ENCODE results near the gene NONO. TPM values are rescaled to one million over a fixed set of nuclear protein-coding genes. Genes with fewer than 3 reads are reported as not detected.
"Not testable (repeated sequence)": the region's sequence is repeated elsewhere in the genome, so short reads cannot be mapped to it uniquely, and the experiment has no call there.

NONO gene
- total RNA-seq, 1 experiment from 2014 or later: 667 TPM

GRCh38 chrX:71349867-71350266 is 66.4 kb downstream of the NONO start:
- in situ Hi-C loops (cut with HindIII; ENCODE audit: low sequenced_read_pairs): not testable (repeated sequence)

More at GRCh38 chrX:71349867-71350266, 66.4 kb downstream of the NONO start:
- not testable (repeated sequence) for DNase-seq (ENCODE audit: low spot score)

Other genes with a start within 250 kb of the NONO start
- gene SNX12, start 215.3 kb upstream of the NONO start, total RNA-seq (2014; rRNA removed; shearing (Covaris generic)): 86.3 and 127 TPM in 2 replicates
- 3.4 and 3.7 TPM in 2 replicates for gene FOXO4, start 187.8 kb upstream of the NONO start, total RNA-seq (2014; rRNA removed; shearing (Covaris generic))
- gene CXorf65, start 176.9 kb upstream of the NONO start, total RNA-seq (2014; rRNA removed; shearing (Covaris generic)): not detected in 2 replicates
- not detected in 2 replicates for gene IL2RG, start 172.1 kb upstream of the NONO start, total RNA-seq (2014; rRNA removed; shearing (Covaris generic))
- 10.8 and 17.7 TPM in 2 replicates for gene MED12, start 165.0 kb upstream of the NONO start, total RNA-seq (2014; rRNA removed; shearing (Covaris generic))
- 0.31 TPM in 1 of 2 replicates, not detected in the other for gene NLGN3, start 138.8 kb upstream of the NONO start, total RNA-seq (2014; rRNA removed; shearing (Covaris generic))
- 0.37 TPM in 1 of 2 replicates, not detected in the other for gene GJB1, start 60.4 kb upstream of the NONO start, total RNA-seq (2014; rRNA removed; shearing (Covaris generic))
- 20.9 and 30.0 TPM in 2 replicates for gene ZMYM3, start 29.5 kb upstream of the NONO start, total RNA-seq (2014; rRNA removed; shearing (Covaris generic))
- 0.31 and 1.8 TPM in 2 replicates for gene ITGB1BP2, start 18.1 kb downstream of the NONO start, total RNA-seq (2014; rRNA removed; shearing (Covaris generic))
- gene TAF1, start 82.7 kb downstream of the NONO start, total RNA-seq (2014; rRNA removed; shearing (Covaris generic)): 22.5 and 29.1 TPM in 2 replicates
- gene OGT, start 249.5 kb downstream of the NONO start, total RNA-seq (2014; rRNA removed; shearing (Covaris generic)): 38.2 and 52.8 TPM in 2 replicates

All from G401 (cell line).